RWPE2 (cell line): ENCODE results near the gene CDKN2AIPNL.
A peak's percentile ranks its signal among the peaks of the same experiment; 100 is the strongest.

Experiments used
- ATAC-seq: fragments of 200-7000 bp; cut with Tn5 transposase; 3 replicates; pipeline ENCODE4 v1.9.1; 2021; ENCODE audit warnings: low read depth
- DNase-seq: peaks from one replicate; pipeline ENCODE4 v3.0.0-alpha.2; 2020; ENCODE audit warnings: low spot score
- H3K27ac ChIP-seq: fragments of 450-650 bp; 2 replicates; pipeline ENCODE4 v1.5.1; 2017; ENCODE audit warnings: mild to moderate bottlenecking; ENCODE audit not compliant: poor library complexity, severe bottlenecking
- H3K27me3 ChIP-seq: fragments of 250-450 bp; sonication (Bioruptor Pico); 2 replicates; pipeline ENCODE4 v1.5.1; 2021; ENCODE audit warnings: mild to moderate bottlenecking, moderate library complexity; ENCODE audit not compliant: insufficient read depth, poor library complexity, severe bottlenecking
- H3K36me3 ChIP-seq: fragments of 250-450 bp; sonication (Bioruptor Pico); 2 replicates; pipeline ENCODE4 v1.5.1; 2020; ENCODE audit warnings: low read depth, mild to moderate bottlenecking, moderate library complexity
- H3K4me1 ChIP-seq: fragments of 250-450 bp; sonication (Bioruptor Pico); 2 replicates; pipeline ENCODE4 v1.5.1; 2021; ENCODE audit warnings: mild to moderate bottlenecking, moderate library complexity; ENCODE audit not compliant: insufficient read depth, poor library complexity, severe bottlenecking
- H3K4me3 ChIP-seq: fragments of 250-450 bp; sonication (Bioruptor Pico); 2 replicates; pipeline ENCODE4 v1.5.1; 2021; ENCODE audit warnings: mild to moderate bottlenecking, moderate library complexity; ENCODE audit not compliant: severe bottlenecking
- H3K9me3 ChIP-seq: fragments of 250-450 bp; sonication (Bioruptor Pico); 2 replicates; pipeline ENCODE4 v1.5.1; 2021; ENCODE audit warnings: mild to moderate bottlenecking, moderate library complexity; ENCODE audit not compliant: severe bottlenecking
- CTCF ChIP-seq: fragments of 450-650 bp; IDR thresholded peaks from one replicate; pipeline ENCODE4 v1.5.1; 2017; ENCODE audit warnings: mild to moderate bottlenecking, moderate library complexity; ENCODE audit not compliant: poor library complexity, severe bottlenecking

CDKN2AIPNL gene

GRCh38 chr5:134436523-134437339 is 25.1 kb upstream of the CDKN2AIPNL start:
- Histone ChIP-seq H3K4me3 (no peak overlapping the region), H3K9me3 (no peaks in the 10 kb centered on the region), H3K27ac (peak overlapping the region; percentile 97), H3K36me3 (no peaks in the 10 kb centered on the region), H3K27me3 (no peaks in the 10 kb centered on the region), H3K4me1 (peaks cover 54% of the 10 kb centered on the region)
- DNase-seq = peak; percentile 96
- no peak for TF ChIP-seq CTCF
- peak; percentile 66 for ATAC-seq

- no peaks in the 10 kb centered on the region for H3K36me3 ChIP-seq
- peak; percentile 88 for DNase-seq
- H3K4me1 ChIP-seq = peaks cover 52% of the 10 kb centered on the region
- no peaks in the 10 kb centered on the region for H3K27me3 ChIP-seq
- TF ChIP-seq CTCF = no peak
- no peak overlapping the region for H3K4me3 ChIP-seq
- H3K27ac ChIP-seq = peak overlapping the region; percentile 97
- peak; percentile 62 for ATAC-seq
- no peaks in the 10 kb centered on the region for H3K9me3 ChIP-seq
Observed at GRCh38 chr5:134435560-134435959, 23.9 kb upstream of the CDKN2AIPNL start.

- Histone ChIP-seq H3K27ac (no peak overlapping the region), H3K36me3 (no peaks in the 10 kb centered on the region), H3K9me3 (no peaks in the 10 kb centered on the region), H3K4me3 (no peak overlapping the region), H3K4me1 (peaks cover 29% of the 10 kb centered on the region), H3K27me3 (no peaks in the 10 kb centered on the region)
- no peak for TF ChIP-seq CTCF
- ATAC-seq (no peak), DNase-seq (no peak)
Observed at GRCh38 chr5:134432677-134433359, 21.1 kb upstream of the CDKN2AIPNL start.

- no peak for TF ChIP-seq CTCF
- Histone ChIP-seq H3K27ac (no peak overlapping the region), H3K27me3 (no peaks in the 10 kb centered on the region), H3K9me3 (no peaks in the 10 kb centered on the region), H3K36me3 (no peaks in the 10 kb centered on the region), H3K4me3 (no peak overlapping the region), H3K4me1 (peaks cover 22% of the 10 kb centered on the region)
- DNase-seq (no peak), ATAC-seq (no peak)
Observed at GRCh38 chr5:134432174-134432573, 20.5 kb upstream of the CDKN2AIPNL start.
